MM.1S (cell line): ENCODE measurements around the gene NT5M.

Source experiments
- DNase-seq: peaks from one replicate; pipeline ENCODE4 v3.0.0-alpha.2; 2015
- H2AFZ ChIP-seq: fragments of 300-600 bp; sonication (generic); 2 replicates; pipeline ENCODE4 v1.6.0; 2016; ENCODE audit warnings: antibody characterized with exemption, low read length
- H3F3A ChIP-seq: fragments of 300-600 bp; sonication (generic); 2 replicates; pipeline ENCODE4 v1.6.1; 2016; ENCODE audit warnings: mild to moderate bottlenecking, antibody characterized with exemption, low read length, moderate library complexity, mixed read lengths; ENCODE audit not compliant: insufficient read depth
- H3K27ac ChIP-seq: fragments of 300-600 bp; sonication (generic); 2 replicates; pipeline ENCODE4 v1.5.1; 2016; ENCODE audit warnings: mild to moderate bottlenecking, low read length
- H3K27me3 ChIP-seq: fragments of 300-600 bp; sonication (generic); replicated peaks from 2 replicates; pipeline ENCODE4 v1.6.0; 2016; ENCODE audit warnings: low read length; ENCODE audit not compliant: insufficient read depth
- H3K36me3 ChIP-seq: fragments of 300-600 bp; sonication (generic); replicated peaks from 2 replicates; pipeline ENCODE4 v1.6.1; 2016; ENCODE audit warnings: mild to moderate bottlenecking, low read length, mixed read lengths; ENCODE audit not compliant: insufficient read depth
- H3K4me1 ChIP-seq: fragments of 300-600 bp; sonication (generic); 2 replicates; pipeline ENCODE4 v1.6.1; 2016; ENCODE audit warnings: low read length, mixed read lengths
- H3K4me2 ChIP-seq: fragments of 300-600 bp; sonication (generic); 2 replicates; pipeline ENCODE4 v1.6.0; 2016; ENCODE audit warnings: low read depth, low read length
- H3K4me3 ChIP-seq: fragments of 300-600 bp; sonication (generic); 2 replicates; pipeline ENCODE4 v1.5.1; 2016; ENCODE audit warnings: low read length, mixed read lengths
- H3K79me2 ChIP-seq: fragments of 300-600 bp; sonication (generic); 2 replicates; pipeline ENCODE4 v1.6.1; 2016; ENCODE audit warnings: mixed run types, low read length, mixed read lengths
- H3K9ac ChIP-seq: fragments of 300-600 bp; sonication (generic); 2 replicates; pipeline ENCODE4 v1.6.1; 2016; ENCODE audit warnings: low read length, mixed read lengths
- H3K9me2 ChIP-seq: fragments of 300-600 bp; sonication (generic); replicated peaks from 2 replicates; pipeline ENCODE4 v1.6.1; 2016; ENCODE audit warnings: mild to moderate bottlenecking, low read length, mixed read lengths; ENCODE audit not compliant: insufficient read depth
- H3K9me3 ChIP-seq: fragments of 300-600 bp; sonication (generic); replicated peaks from 2 replicates; pipeline ENCODE4 v1.6.1; 2016; ENCODE audit warnings: mild to moderate bottlenecking, low read length, mixed read lengths; ENCODE audit not compliant: insufficient read depth
- H4K20me1 ChIP-seq: fragments of 300-600 bp; sonication (generic); 2 replicates; pipeline ENCODE4 v1.6.1; 2016; ENCODE audit warnings: mild to moderate bottlenecking, low read length, moderate library complexity, mixed read lengths; ENCODE audit not compliant: insufficient read depth
- CTCF ChIP-seq: fragments of 300-600 bp; sonication (generic); IDR thresholded peaks from 2 replicates; pipeline ENCODE4 v1.5.1; 2016; ENCODE audit warnings: antibody characterized with exemption, low read length, mixed read lengths
- EZH2 ChIP-seq: fragments of 300-600 bp; sonication (generic); optimal IDR thresholded peaks from 2 replicates; pipeline ENCODE3; 2017; ENCODE audit warnings: low read depth, mild to moderate bottlenecking, antibody characterized with exemption, low read length, mixed read lengths
- EZH2phosphoT487 ChIP-seq: fragments of 300-600 bp; sonication (generic); IDR thresholded peaks from 2 replicates; pipeline ENCODE4 v1.6.1; 2018; ENCODE audit warnings: antibody characterized with exemption, low read length

NT5M gene

GRCh38 chr17:17350491-17351355 lies 47.5 kb downstream of the NT5M start:
- TF ChIP-seq EZH2phosphoT487 (no peak), EZH2 (no peak), CTCF (no peak)
- H3K27ac ChIP-seq, result no peak overlapping the region
- no peak overlapping the region for H2AFZ ChIP-seq
- H3K79me2 ChIP-seq, result no peaks in the 10 kb centered on the region
- no peaks in the 10 kb centered on the region for H3F3A ChIP-seq
- no peaks in the 10 kb centered on the region for H3K9me3 ChIP-seq
- H3K9ac ChIP-seq, result no peak overlapping the region
- H3K4me1 ChIP-seq, result peaks cover 6% of the 10 kb centered on the region; the same call in 1 of the 2 replicates
- no peaks in the 10 kb centered on the region for H3K9me2 ChIP-seq
- no peak for DNase-seq
- no peaks in the 10 kb centered on the region for H3K27me3 ChIP-seq
- H4K20me1 ChIP-seq, result no peaks in the 10 kb centered on the region
- no peaks in the 10 kb centered on the region for H3K36me3 ChIP-seq
- H3K4me2 ChIP-seq, result no peak overlapping the region
- no peak overlapping the region for H3K4me3 ChIP-seq

- Histone ChIP-seq H3F3A (no peaks in the 10 kb centered on the region), H3K4me2 (no peak overlapping the region), H3K36me3 (no peaks in the 10 kb centered on the region), H4K20me1 (no peaks in the 10 kb centered on the region), H2AFZ (no peak overlapping the region), H3K4me3 (no peak overlapping the region), H3K4me1 (peaks cover 6% of the 10 kb centered on the region; the same call in 1 of the 2 replicates), H3K27me3 (no peaks in the 10 kb centered on the region), H3K27ac (no peak overlapping the region), H3K9me3 (no peaks in the 10 kb centered on the region), H3K9ac (no peak overlapping the region), H3K79me2 (no peaks in the 10 kb centered on the region), H3K9me2 (no peaks in the 10 kb centered on the region)
- no peak for TF ChIP-seq CTCF
- TF ChIP-seq EZH2phosphoT487, result no peak
- TF ChIP-seq EZH2, result no peak
- no peak for DNase-seq
These were observed 48.3 kb downstream of the NT5M start for GRCh38 chr17:17351356-17351891.

GRCh38 chr17:17351901-17352781 lies 49.0 kb downstream of the NT5M start:
- no peak overlapping the region for H2AFZ ChIP-seq
- no peaks in the 10 kb centered on the region for H4K20me1 ChIP-seq
- H3K9me3 ChIP-seq, result no peaks in the 10 kb centered on the region
- no peaks in the 10 kb centered on the region for H3K79me2 ChIP-seq
- H3K9ac ChIP-seq, result no peak overlapping the region
- no peaks in the 10 kb centered on the region for H3F3A ChIP-seq
- no peaks in the 10 kb centered on the region for H3K27me3 ChIP-seq
- no peak overlapping the region for H3K4me2 ChIP-seq
- no peak for DNase-seq
- TF ChIP-seq CTCF, result no peak
- no peak for TF ChIP-seq EZH2
- TF ChIP-seq EZH2phosphoT487, result no peak
- peaks cover 6% of the 10 kb centered on the region; the same call in 1 of the 2 replicates for H3K4me1 ChIP-seq
- no peaks in the 10 kb centered on the region for H3K9me2 ChIP-seq
- no peaks in the 10 kb centered on the region for H3K36me3 ChIP-seq
- H3K4me3 ChIP-seq, result no peak overlapping the region
- no peak overlapping the region for H3K27ac ChIP-seq
